Keratinocyte (primary cell): ENCODE results near the gene NPAS3. TPM values are rescaled to one million over a fixed set of nuclear protein-coding genes. Genes with fewer than 3 reads are reported as not detected.

Experiments used
- DNase-seq: peaks from one replicate; pipeline ENCODE4 v3.0.0-alpha.2; 2011; ENCODE audit warnings: low read depth, missing footprints, low spot score
- FAIRE-seq: peaks from 2 replicates; lab custom pipeline; 2011; peaks lifted over from hg19 to GRCh38; lab: Jason Lieb, UNC
- H2AFZ ChIP-seq: 2 replicates; pipeline ENCODE4 v1.6.0; 2012; ENCODE audit warnings: low read length, control low read depth, inconsistent platforms; ENCODE audit not compliant: control insufficient read depth
- H3K27ac ChIP-seq: 2 replicates; pipeline ENCODE4 v1.5.1; 2011; ENCODE audit warnings: low read length; ENCODE audit not compliant: control insufficient read depth, insufficient read depth
- H3K27me3 ChIP-seq: 3 replicates; pipeline ENCODE4 v1.6.0; 2011; ENCODE audit warnings: low read length; ENCODE audit not compliant: control insufficient read depth, insufficient read depth; ENCODE audit errors: extremely low read depth
- H3K36me3 ChIP-seq, 2 experiments: 2 replicates in 1 of 2; 3 replicates in 1 of 2; pipeline ENCODE4 v1.5.1; 2011; ENCODE audit warnings: low read length in 2 of 2, mild to moderate bottlenecking in 1 of 2; ENCODE audit not compliant: control insufficient read depth in 2 of 2, insufficient read depth in 2 of 2; ENCODE audit errors: extremely low read depth in 1 of 2
- H3K4me1 ChIP-seq: 3 replicates; pipeline ENCODE4 v1.5.1; 2011; ENCODE audit warnings: low read length; ENCODE audit not compliant: control insufficient read depth, insufficient read depth; ENCODE audit errors: extremely low read depth
- H3K4me2 ChIP-seq: 3 replicates; pipeline ENCODE4 v1.6.0; 2011; ENCODE audit warnings: low read depth, low read length; ENCODE audit not compliant: control insufficient read depth, insufficient read depth; ENCODE audit errors: extremely low read depth
- H3K4me3 ChIP-seq, 3 experiments: fragments of 200-600 bp in 1 of 3; sonication (generic) in 1 of 3; 2 replicates in 2 of 3; 3 replicates in 1 of 3; pipeline ENCODE4 v1.5.1; 2011 to 2016; ENCODE audit warnings: low read length in 3 of 3, mild to moderate bottlenecking in 3 of 3, control low read depth in 2 of 3, inconsistent platforms in 1 of 3, low read depth in 1 of 3, mixed read lengths in 1 of 3, mixed run types in 1 of 3, moderate library complexity in 1 of 3; ENCODE audit not compliant: control insufficient read depth in 2 of 3, insufficient read depth in 2 of 3; ENCODE audit errors: extremely low read depth in 1 of 3
- H3K79me2 ChIP-seq: 2 replicates; pipeline ENCODE4 v1.6.0; 2012; ENCODE audit warnings: low read length; ENCODE audit not compliant: control insufficient read depth, insufficient read depth
- H3K9ac ChIP-seq: 3 replicates; pipeline ENCODE4 v1.6.0; 2011; ENCODE audit warnings: low read length; ENCODE audit not compliant: control insufficient read depth, insufficient read depth; ENCODE audit errors: extremely low read depth
- H3K9me1 ChIP-seq: 3 replicates; pipeline ENCODE4 v1.6.0; 2011; ENCODE audit warnings: low read length; ENCODE audit not compliant: control insufficient read depth, insufficient read depth; ENCODE audit errors: extremely low read depth
- H3K9me3 ChIP-seq: 2 replicates; pipeline ENCODE4 v1.5.1; 2012; ENCODE audit warnings: low read depth, low read length; ENCODE audit not compliant: control insufficient read depth
- H4K20me1 ChIP-seq: 3 replicates; pipeline ENCODE4 v1.6.0; 2011; ENCODE audit warnings: low read length; ENCODE audit not compliant: control insufficient read depth, insufficient read depth; ENCODE audit errors: extremely low read depth
- EZH2 ChIP-seq: IDR thresholded peaks from one replicate; pipeline ENCODE4 v1.6.1; 2012; ENCODE audit warnings: inconsistent platforms, mild to moderate bottlenecking, low read length, moderate library complexity
- dilution Hi-C: fragments of 300-500 bp; cut with MboI; formaldehyde crosslinking; loops from one replicate; pipeline ENCODE4 v1.7.0; 2020; ENCODE audit warnings: low sequenced_read_pairs; ENCODE audit not compliant: extremely low pct_ligation_motif_present
- polyA plus RNA-seq, 5 experiments: library from polyadenylated mRNA; depleted of rRNA in 3 of 5; stranded (reverse) in 3 of 5; stranded (forward) in 1 of 5; unstranded in 1 of 5; fragments of >200 nt; gene quantifications; 1 replicate in 1 of 5; 2 replicates in 3 of 5; 3 replicates in 1 of 5; pipeline versions ENCODE4 v1.2.1 to v1.2.3, GENCODE V29; 2011 to 2012; ENCODE audit warnings: missing spikeins in 2 of 5, low read depth in 1 of 5, low replicate concordance in 1 of 5
- TF ChIP-seq, protein P1 (sequence below), 3 experiments: IDR thresholded peaks in 1 of 3; conservative IDR thresholded peaks in 1 of 3; optimal IDR thresholded peaks in 1 of 3; 2 replicates in 2 of 3; 3 replicates in 1 of 3; pipeline versions ENCODE3 to v1.5.1; 2011; ENCODE audit warnings: low read length in 3 of 3, mild to moderate bottlenecking in 3 of 3, moderate library complexity in 2 of 3, control low read depth in 1 of 3, inconsistent platforms in 1 of 3; ENCODE audit not compliant: insufficient read depth in 2 of 3; ENCODE audit errors: extremely low read depth in 1 of 3

NPAS3 gene
- polyA plus RNA-seq, 1 donor (not counting 4 experiments of a cell fraction or from before 2014, with no cell fraction given): 0.07 TPM

DNA sequence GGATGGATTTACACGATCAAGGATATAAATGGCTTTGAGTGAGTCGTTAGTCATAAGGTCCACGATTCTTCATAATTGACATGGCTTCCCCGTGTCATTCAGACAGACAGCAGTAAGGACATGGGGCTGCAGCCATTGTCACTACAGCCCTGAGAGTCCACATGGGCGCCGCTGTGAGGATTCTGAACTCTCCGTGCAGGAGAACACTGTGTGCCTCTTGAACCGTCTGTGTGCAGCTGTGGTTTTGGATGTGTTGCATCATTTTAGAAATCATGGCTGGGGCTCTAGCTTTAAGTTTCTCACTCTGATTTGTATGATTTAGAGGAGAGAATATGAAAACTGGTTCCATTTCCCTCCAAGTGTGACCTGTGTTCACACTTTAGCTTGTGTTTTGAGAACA, 47.2 kb downstream of the NPAS3 start:
- no peak overlapping the region for H3K4me3 ChIP-seq
- no peaks in the 10 kb centered on the region for H3K9me3 ChIP-seq
- dilution Hi-C loops: no loop called here
- H3K4me2 ChIP-seq: no peak overlapping the region
- no peaks in the 10 kb centered on the region for H3K79me2 ChIP-seq
- no peak for TF ChIP-seq EZH2
- TF ChIP-seq, protein P1, sequence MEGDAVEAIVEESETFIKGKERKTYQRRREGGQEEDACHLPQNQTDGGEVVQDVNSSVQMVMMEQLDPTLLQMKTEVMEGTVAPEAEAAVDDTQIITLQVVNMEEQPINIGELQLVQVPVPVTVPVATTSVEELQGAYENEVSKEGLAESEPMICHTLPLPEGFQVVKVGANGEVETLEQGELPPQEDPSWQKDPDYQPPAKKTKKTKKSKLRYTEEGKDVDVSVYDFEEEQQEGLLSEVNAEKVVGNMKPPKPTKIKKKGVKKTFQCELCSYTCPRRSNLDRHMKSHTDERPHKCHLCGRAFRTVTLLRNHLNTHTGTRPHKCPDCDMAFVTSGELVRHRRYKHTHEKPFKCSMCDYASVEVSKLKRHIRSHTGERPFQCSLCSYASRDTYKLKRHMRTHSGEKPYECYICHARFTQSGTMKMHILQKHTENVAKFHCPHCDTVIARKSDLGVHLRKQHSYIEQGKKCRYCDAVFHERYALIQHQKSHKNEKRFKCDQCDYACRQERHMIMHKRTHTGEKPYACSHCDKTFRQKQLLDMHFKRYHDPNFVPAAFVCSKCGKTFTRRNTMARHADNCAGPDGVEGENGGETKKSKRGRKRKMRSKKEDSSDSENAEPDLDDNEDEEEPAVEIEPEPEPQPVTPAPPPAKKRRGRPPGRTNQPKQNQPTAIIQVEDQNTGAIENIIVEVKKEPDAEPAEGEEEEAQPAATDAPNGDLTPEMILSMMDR (optimal IDR thresholded peaks at IDR 0.05 in 1 of 3, IDR thresholded peaks at IDR 0.05 in 1 of 3, conservative IDR thresholded peaks at IDR 0.05 in 1 of 3; ENCODE audit: extremely low read depth in 1 of 3, insufficient read depth in 2 of 3, low read length in 3 of 3): no peak
- no peak for FAIRE-seq
- no peaks in the 10 kb centered on the region for H3K9me1 ChIP-seq
- H3K4me1 ChIP-seq: no peaks in the 10 kb centered on the region
- no peak overlapping the region for H3K27ac ChIP-seq
- no peak overlapping the region for H3K9ac ChIP-seq
- no peaks in the 10 kb centered on the region for H3K36me3 ChIP-seq
- no peaks in the 10 kb centered on the region for H4K20me1 ChIP-seq
- DNase-seq: no peak
- no peaks in the 10 kb centered on the region for H3K27me3 ChIP-seq
- H2AFZ ChIP-seq: no peak overlapping the region

DNA sequence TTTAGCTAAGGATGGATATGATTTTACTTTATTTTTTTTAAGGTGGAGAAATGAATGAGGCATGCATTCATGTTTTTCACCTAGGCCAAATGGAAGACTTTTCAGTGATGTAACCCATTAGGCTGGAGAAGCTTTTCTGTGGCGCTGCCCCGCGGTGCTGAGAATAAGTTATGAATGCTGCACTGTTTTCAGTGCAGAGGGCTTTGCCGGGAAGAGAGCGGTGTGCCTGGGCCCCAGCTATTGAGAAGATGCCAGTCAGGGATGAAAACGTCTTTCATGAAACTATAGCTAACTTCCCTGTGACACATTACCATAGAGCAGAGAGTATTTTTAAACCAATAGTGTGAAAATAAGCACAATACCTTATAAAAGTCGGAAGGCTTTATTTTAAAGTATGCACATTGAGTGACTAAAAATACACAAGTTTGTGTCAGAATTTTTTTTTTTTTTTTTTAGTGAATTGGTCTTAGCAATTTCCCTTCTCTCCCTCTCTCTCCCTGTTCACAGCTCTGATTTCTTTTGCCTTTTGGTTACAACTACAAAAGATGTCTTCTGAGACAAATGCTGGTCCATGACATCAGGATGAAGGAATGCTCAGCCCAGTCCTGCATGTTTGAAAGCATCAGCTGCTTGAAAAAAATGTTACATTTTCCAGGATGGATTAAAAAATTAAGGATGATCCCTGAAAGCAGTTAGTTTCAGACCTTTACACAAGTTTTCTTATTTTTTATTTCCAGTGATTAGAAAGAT, 48.3 kb downstream of the NPAS3 start:
- Histone ChIP-seq H3K9me3 (no peaks in the 10 kb centered on the region), H3K4me2 (no peak overlapping the region), H3K27ac (no peak overlapping the region), H3K79me2 (no peaks in the 10 kb centered on the region), H3K9ac (no peak overlapping the region), H3K4me3 (no peak overlapping the region), H3K9me1 (no peaks in the 10 kb centered on the region), H3K36me3 (no peaks in the 10 kb centered on the region), H3K27me3 (no peaks in the 10 kb centered on the region), H2AFZ (no peak overlapping the region), H3K4me1 (no peaks in the 10 kb centered on the region), H4K20me1 (no peaks in the 10 kb centered on the region)
- FAIRE-seq (no peak), DNase-seq (no peak)
- TF ChIP-seq, protein P1 (optimal IDR thresholded peaks at IDR 0.05 in 1 of 3, IDR thresholded peaks at IDR 0.05 in 1 of 3, conservative IDR thresholded peaks at IDR 0.05 in 1 of 3; ENCODE audit: extremely low read depth in 1 of 3, insufficient read depth in 2 of 3, low read length in 3 of 3): no peak
- no peak for TF ChIP-seq EZH2
- dilution Hi-C loops: no loop called here
